WTC11 (cell line): Measurements from ENCODE around the gene RPS28.

Source experiments
- ARID4B ChIP-seq: sonication (generic); formaldehyde crosslinking; IDR thresholded peaks from 2 replicates; pipeline ENCODE4 v1.8.0; 2023; ENCODE audit warnings: missing genetic modification reagents, mild to moderate bottlenecking, borderline replicate concordance
- E2F4 ChIP-seq: sonication (generic); formaldehyde crosslinking; IDR thresholded peaks from 2 replicates; pipeline ENCODE4 v1.8.1; 2022; ENCODE audit warnings: low read depth, mild to moderate bottlenecking, moderate library complexity, missing genetic modification reagents, borderline replicate concordance
- MAX ChIP-seq: sonication (generic); formaldehyde crosslinking; IDR thresholded peaks from 2 replicates; pipeline ENCODE4 v1.8.0; 2022; ENCODE audit warnings: mild to moderate bottlenecking, missing genetic modification reagents
- NFE2L1 ChIP-seq: sonication (generic); formaldehyde crosslinking; IDR thresholded peaks from 2 replicates; pipeline ENCODE4 v1.8.1; 2023; ENCODE audit warnings: missing genetic modification reagents
- NR1H2 ChIP-seq: sonication (generic); formaldehyde crosslinking; IDR thresholded peaks from 2 replicates; pipeline ENCODE4 v1.9.0; 2021; ENCODE audit warnings: mild to moderate bottlenecking, moderate library complexity, missing genetic modification reagents
- NR2C2 ChIP-seq: sonication (generic); formaldehyde crosslinking; IDR thresholded peaks from 2 replicates; pipeline ENCODE4 v1.8.0; 2022; ENCODE audit warnings: mild to moderate bottlenecking, missing genetic modification reagents
- SMAD4 ChIP-seq: sonication (generic); formaldehyde crosslinking; IDR thresholded peaks from 2 replicates; pipeline ENCODE4 v1.8.0; 2022; ENCODE audit warnings: mild to moderate bottlenecking, missing genetic modification reagents
- TP53 ChIP-seq: sonication (generic); formaldehyde crosslinking; IDR thresholded peaks from 2 replicates; pipeline ENCODE4 v1.8.1; 2023; ENCODE audit warnings: mild to moderate bottlenecking, missing genetic modification reagents
- ZNF263 ChIP-seq: sonication (generic); formaldehyde crosslinking; IDR thresholded peaks from 2 replicates; pipeline ENCODE4 v1.8.1; 2022; ENCODE audit warnings: low read depth, mild to moderate bottlenecking, moderate library complexity, missing genetic modification reagents
- TF ChIP-seq, protein P1 (sequence below): fragments of 200-600 bp; IDR thresholded peaks from 2 replicates; pipeline ENCODE4 v1.8.0; 2022; ENCODE audit warnings: antibody characterized with exemption
- TF ChIP-seq, protein P2 (sequence below): sonication (generic); formaldehyde crosslinking; IDR thresholded peaks from 2 replicates; pipeline ENCODE4 v1.8.1; 2023; ENCODE audit warnings: mild to moderate bottlenecking, missing genetic modification reagents, moderate library complexity
- TF ChIP-seq, protein P3 (sequence below): sonication (generic); formaldehyde crosslinking; IDR thresholded peaks from 2 replicates; pipeline ENCODE4 v1.8.0; 2022; ENCODE audit warnings: missing genetic modification reagents

GRCh38 chr19:8366961-8367326 is 45.6 kb downstream of the RPS28 start:
- TF ChIP-seq, protein P1, sequence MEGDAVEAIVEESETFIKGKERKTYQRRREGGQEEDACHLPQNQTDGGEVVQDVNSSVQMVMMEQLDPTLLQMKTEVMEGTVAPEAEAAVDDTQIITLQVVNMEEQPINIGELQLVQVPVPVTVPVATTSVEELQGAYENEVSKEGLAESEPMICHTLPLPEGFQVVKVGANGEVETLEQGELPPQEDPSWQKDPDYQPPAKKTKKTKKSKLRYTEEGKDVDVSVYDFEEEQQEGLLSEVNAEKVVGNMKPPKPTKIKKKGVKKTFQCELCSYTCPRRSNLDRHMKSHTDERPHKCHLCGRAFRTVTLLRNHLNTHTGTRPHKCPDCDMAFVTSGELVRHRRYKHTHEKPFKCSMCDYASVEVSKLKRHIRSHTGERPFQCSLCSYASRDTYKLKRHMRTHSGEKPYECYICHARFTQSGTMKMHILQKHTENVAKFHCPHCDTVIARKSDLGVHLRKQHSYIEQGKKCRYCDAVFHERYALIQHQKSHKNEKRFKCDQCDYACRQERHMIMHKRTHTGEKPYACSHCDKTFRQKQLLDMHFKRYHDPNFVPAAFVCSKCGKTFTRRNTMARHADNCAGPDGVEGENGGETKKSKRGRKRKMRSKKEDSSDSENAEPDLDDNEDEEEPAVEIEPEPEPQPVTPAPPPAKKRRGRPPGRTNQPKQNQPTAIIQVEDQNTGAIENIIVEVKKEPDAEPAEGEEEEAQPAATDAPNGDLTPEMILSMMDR: no peak
- TF ChIP-seq SMAD4: no peak
- no peak for TF ChIP-seq NR2C2 (CRISPR knock-in tag)
- TF ChIP-seq, protein P2, sequence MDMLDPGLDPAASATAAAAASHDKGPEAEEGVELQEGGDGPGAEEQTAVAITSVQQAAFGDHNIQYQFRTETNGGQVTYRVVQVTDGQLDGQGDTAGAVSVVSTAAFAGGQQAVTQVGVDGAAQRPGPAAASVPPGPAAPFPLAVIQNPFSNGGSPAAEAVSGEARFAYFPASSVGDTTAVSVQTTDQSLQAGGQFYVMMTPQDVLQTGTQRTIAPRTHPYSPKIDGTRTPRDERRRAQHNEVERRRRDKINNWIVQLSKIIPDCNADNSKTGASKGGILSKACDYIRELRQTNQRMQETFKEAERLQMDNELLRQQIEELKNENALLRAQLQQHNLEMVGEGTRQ (CRISPR knock-in tag): no peak
- no peak for TF ChIP-seq NR1H2 (CRISPR knock-in tag)
- no peak for TF ChIP-seq NFE2L1
- no peak for TF ChIP-seq ARID4B (CRISPR knock-in tag)
- TF ChIP-seq MAX (CRISPR knock-in tag): no peak
- TF ChIP-seq, protein P3, sequence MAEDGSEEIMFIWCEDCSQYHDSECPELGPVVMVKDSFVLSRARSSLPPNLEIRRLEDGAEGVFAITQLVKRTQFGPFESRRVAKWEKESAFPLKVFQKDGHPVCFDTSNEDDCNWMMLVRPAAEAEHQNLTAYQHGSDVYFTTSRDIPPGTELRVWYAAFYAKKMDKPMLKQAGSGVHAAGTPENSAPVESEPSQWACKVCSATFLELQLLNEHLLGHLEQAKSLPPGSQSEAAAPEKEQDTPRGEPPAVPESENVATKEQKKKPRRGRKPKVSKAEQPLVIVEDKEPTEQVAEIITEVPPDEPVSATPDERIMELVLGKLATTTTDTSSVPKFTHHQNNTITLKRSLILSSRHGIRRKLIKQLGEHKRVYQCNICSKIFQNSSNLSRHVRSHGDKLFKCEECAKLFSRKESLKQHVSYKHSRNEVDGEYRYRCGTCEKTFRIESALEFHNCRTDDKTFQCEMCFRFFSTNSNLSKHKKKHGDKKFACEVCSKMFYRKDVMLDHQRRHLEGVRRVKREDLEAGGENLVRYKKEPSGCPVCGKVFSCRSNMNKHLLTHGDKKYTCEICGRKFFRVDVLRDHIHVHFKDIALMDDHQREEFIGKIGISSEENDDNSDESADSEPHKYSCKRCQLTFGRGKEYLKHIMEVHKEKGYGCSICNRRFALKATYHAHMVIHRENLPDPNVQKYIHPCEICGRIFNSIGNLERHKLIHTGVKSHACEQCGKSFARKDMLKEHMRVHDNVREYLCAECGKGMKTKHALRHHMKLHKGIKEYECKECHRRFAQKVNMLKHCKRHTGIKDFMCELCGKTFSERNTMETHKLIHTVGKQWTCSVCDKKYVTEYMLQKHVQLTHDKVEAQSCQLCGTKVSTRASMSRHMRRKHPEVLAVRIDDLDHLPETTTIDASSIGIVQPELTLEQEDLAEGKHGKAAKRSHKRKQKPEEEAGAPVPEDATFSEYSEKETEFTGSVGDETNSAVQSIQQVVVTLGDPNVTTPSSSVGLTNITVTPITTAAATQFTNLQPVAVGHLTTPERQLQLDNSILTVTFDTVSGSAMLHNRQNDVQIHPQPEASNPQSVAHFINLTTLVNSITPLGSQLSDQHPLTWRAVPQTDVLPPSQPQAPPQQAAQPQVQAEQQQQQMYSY (CRISPR knock-in tag): no peak
- no peak for TF ChIP-seq E2F4 (CRISPR knock-in tag)
- no peak for TF ChIP-seq ZNF263
- no peak for TF ChIP-seq TP53 (CRISPR knock-in tag)
